ENCODE measurements around the gene ERN2. TPM values are rescaled to one million over a fixed set of nuclear protein-coding genes. Genes with fewer than 3 reads are reported as not detected.

The ERN2 gene
- total RNA-seq, 6 experiments from 2014 or later = not detected

- peak in 3 of 4 donors; percentile 22 to 24 (median 23) for ATAC-seq
- TF ChIP-seq, protein P1, sequence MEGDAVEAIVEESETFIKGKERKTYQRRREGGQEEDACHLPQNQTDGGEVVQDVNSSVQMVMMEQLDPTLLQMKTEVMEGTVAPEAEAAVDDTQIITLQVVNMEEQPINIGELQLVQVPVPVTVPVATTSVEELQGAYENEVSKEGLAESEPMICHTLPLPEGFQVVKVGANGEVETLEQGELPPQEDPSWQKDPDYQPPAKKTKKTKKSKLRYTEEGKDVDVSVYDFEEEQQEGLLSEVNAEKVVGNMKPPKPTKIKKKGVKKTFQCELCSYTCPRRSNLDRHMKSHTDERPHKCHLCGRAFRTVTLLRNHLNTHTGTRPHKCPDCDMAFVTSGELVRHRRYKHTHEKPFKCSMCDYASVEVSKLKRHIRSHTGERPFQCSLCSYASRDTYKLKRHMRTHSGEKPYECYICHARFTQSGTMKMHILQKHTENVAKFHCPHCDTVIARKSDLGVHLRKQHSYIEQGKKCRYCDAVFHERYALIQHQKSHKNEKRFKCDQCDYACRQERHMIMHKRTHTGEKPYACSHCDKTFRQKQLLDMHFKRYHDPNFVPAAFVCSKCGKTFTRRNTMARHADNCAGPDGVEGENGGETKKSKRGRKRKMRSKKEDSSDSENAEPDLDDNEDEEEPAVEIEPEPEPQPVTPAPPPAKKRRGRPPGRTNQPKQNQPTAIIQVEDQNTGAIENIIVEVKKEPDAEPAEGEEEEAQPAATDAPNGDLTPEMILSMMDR (IDR thresholded peaks at IDR 0.05) = no peak
- TF ChIP-seq POLR2A (IDR thresholded peaks at IDR 0.05) = no peak
- WGBS (ENCODE audit: insufficient coverage, low coverage, low lambda C conversion rate, missing lambda C conversion rate) = 60% methylated on average over 9 of the region's 12 CpGs
Measured at GRCh38 chr16:23729503-23730424, 16.7 kb upstream of the ERN2 start.

GRCh38 chr16:23728112-23728477 is 15.1 kb upstream of the ERN2 start:
- intact Hi-C loops (cut with DNase I) = no loop called here

More at GRCh38 chr16:23729503-23730424, 16.7 kb upstream of the ERN2 start:
- Histone ChIP-seq H3K4me1 (no peaks in the 10 kb centered on the region), H3K9me3 (no peaks in the 10 kb centered on the region), H3K36me3 (no peaks in the 10 kb centered on the region), H3K4me3 (no peak overlapping the region), H3K27ac (no peak overlapping the region), H3K27me3 (no peaks in the 10 kb centered on the region)
- no peak for DNase-seq
- intact Hi-C loops (cut with DNase I) = no loop called here

GRCh38 chr16:23726710-23727109 is 13.7 kb upstream of the ERN2 start:
- intact Hi-C loops (cut with DNase I) = no loop called here
- TF ChIP-seq POLR2A (IDR thresholded peaks at IDR 0.05) = no peak
- TF ChIP-seq, protein P1 (IDR thresholded peaks at IDR 0.05) = no peak
- ATAC-seq = no peak
- no peak for DNase-seq
- H3K27ac ChIP-seq = no peak overlapping the region
- no peaks in the 10 kb centered on the region for H3K9me3 ChIP-seq
- no peaks in the 10 kb centered on the region for H3K27me3 ChIP-seq
- no peaks in the 10 kb centered on the region for H3K4me1 ChIP-seq
- no peaks in the 10 kb centered on the region for H3K36me3 ChIP-seq
- no peak overlapping the region for H3K4me3 ChIP-seq
- WGBS (ENCODE audit: insufficient coverage, low coverage, low lambda C conversion rate, missing lambda C conversion rate) = 83% methylated on average over 3 of the region's 3 CpGs

More at GRCh38 chr16:23728112-23728477, 15.1 kb upstream of the ERN2 start:
- H3K4me3 ChIP-seq = no peak overlapping the region
- WGBS (ENCODE audit: insufficient coverage, low coverage, low lambda C conversion rate, missing lambda C conversion rate) = 31% methylated on average over 8 of the region's 10 CpGs
- H3K36me3 ChIP-seq = no peaks in the 10 kb centered on the region
- no peaks in the 10 kb centered on the region for H3K4me1 ChIP-seq
- H3K9me3 ChIP-seq = no peaks in the 10 kb centered on the region
- TF ChIP-seq, protein P1 (IDR thresholded peaks at IDR 0.05) = no peak
- no peak for TF ChIP-seq POLR2A (IDR thresholded peaks at IDR 0.05)
- no peaks in the 10 kb centered on the region for H3K27me3 ChIP-seq
- DNase-seq (no peak), ATAC-seq (no peak)
- H3K27ac ChIP-seq = no peak overlapping the region

GRCh38 chr16:23724785-23725131 is 11.7 kb upstream of the ERN2 start:
- ATAC-seq (no peak), DNase-seq (no peak)
- Histone ChIP-seq H3K4me1 (no peaks in the 10 kb centered on the region), H3K27me3 (no peaks in the 10 kb centered on the region), H3K27ac (no peak overlapping the region), H3K36me3 (no peaks in the 10 kb centered on the region), H3K9me3 (no peaks in the 10 kb centered on the region), H3K4me3 (no peak overlapping the region)
- no peak for TF ChIP-seq POLR2A (IDR thresholded peaks at IDR 0.05)
- TF ChIP-seq, protein P1 (IDR thresholded peaks at IDR 0.05) = no peak
- intact Hi-C loops (cut with DNase I) = no loop called here
- 50% methylated on average over 3 of the region's 3 CpGs for WGBS (ENCODE audit: insufficient coverage, low coverage, low lambda C conversion rate, missing lambda C conversion rate)

Measured in right lobe of liver (tissue), 6 donors.